ENCODE data around the gene HBD.

GRCh38 chr11:5234381-5234834, at the start of gene HBD:
- TF ChIP-seq, protein P1, sequence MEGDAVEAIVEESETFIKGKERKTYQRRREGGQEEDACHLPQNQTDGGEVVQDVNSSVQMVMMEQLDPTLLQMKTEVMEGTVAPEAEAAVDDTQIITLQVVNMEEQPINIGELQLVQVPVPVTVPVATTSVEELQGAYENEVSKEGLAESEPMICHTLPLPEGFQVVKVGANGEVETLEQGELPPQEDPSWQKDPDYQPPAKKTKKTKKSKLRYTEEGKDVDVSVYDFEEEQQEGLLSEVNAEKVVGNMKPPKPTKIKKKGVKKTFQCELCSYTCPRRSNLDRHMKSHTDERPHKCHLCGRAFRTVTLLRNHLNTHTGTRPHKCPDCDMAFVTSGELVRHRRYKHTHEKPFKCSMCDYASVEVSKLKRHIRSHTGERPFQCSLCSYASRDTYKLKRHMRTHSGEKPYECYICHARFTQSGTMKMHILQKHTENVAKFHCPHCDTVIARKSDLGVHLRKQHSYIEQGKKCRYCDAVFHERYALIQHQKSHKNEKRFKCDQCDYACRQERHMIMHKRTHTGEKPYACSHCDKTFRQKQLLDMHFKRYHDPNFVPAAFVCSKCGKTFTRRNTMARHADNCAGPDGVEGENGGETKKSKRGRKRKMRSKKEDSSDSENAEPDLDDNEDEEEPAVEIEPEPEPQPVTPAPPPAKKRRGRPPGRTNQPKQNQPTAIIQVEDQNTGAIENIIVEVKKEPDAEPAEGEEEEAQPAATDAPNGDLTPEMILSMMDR (IDR thresholded peaks at IDR 0.05): no peak
- no peak for TF ChIP-seq EZH2 (IDR thresholded peaks at IDR 0.05; ENCODE audit: borderline replicate concordance, insufficient read depth, low read depth, low read length, poor library complexity, severe bottlenecking)
